Astrocyte (in vitro differentiated cells and primary cell): Measurements from ENCODE around the gene FOXJ3. TPM values are rescaled to one million over a fixed set of nuclear protein-coding genes. Genes with fewer than 3 reads are reported as not detected.

Experiments used
- DNase-seq: peaks from one replicate; pipeline ENCODE4 v3.0.0-alpha.2; 2010; ENCODE audit warnings: low read depth
- FAIRE-seq: peaks from 2 replicates; lab custom pipeline; 2011; peaks lifted over from hg19 to GRCh38; lab: Jason Lieb, UNC
- H2AFZ ChIP-seq: 2 replicates; pipeline ENCODE4 v1.6.0; 2012; ENCODE audit warnings: low read depth, low read length, inconsistent platforms
- H3K27ac ChIP-seq: 2 replicates; pipeline ENCODE4 v1.5.1; 2011; ENCODE audit warnings: low read depth, low read length, inconsistent platforms
- H3K27me3 ChIP-seq: 2 replicates; pipeline ENCODE4 v1.6.0; 2011; ENCODE audit warnings: low read length, inconsistent platforms; ENCODE audit not compliant: insufficient read depth
- H3K36me3 ChIP-seq: 2 replicates; pipeline ENCODE4 v1.5.1; 2011; ENCODE audit warnings: low read length, inconsistent platforms; ENCODE audit not compliant: insufficient read depth
- H3K4me1 ChIP-seq: 2 replicates; pipeline ENCODE4 v1.5.1; 2011; ENCODE audit warnings: low read length, inconsistent platforms; ENCODE audit not compliant: insufficient read depth
- H3K4me2 ChIP-seq: 2 replicates; pipeline ENCODE4 v1.6.0; 2012; ENCODE audit warnings: low read length, inconsistent platforms
- H3K4me3 ChIP-seq: 2 replicates; pipeline ENCODE4 v1.5.1; 2011; ENCODE audit warnings: low read depth, mild to moderate bottlenecking, low read length, inconsistent platforms; ENCODE audit not compliant: insufficient read depth
- H3K79me2 ChIP-seq: 2 replicates; pipeline ENCODE4 v1.6.0; 2012; ENCODE audit warnings: mild to moderate bottlenecking, low read length, inconsistent platforms; ENCODE audit not compliant: insufficient read depth
- H3K9ac ChIP-seq: 2 replicates; pipeline ENCODE4 v1.6.0; 2012; ENCODE audit warnings: mild to moderate bottlenecking, low read length, inconsistent platforms
- H3K9me3 ChIP-seq: 2 replicates; pipeline ENCODE4 v1.5.1; 2012; ENCODE audit warnings: low read depth, mild to moderate bottlenecking, low read length, inconsistent platforms; ENCODE audit not compliant: insufficient read depth
- H4K20me1 ChIP-seq: 2 replicates; pipeline ENCODE4 v1.6.0; 2012; ENCODE audit warnings: low read length, inconsistent platforms; ENCODE audit not compliant: insufficient read depth
- H3K27ac Mint-ChIP-seq: one replicate; pipeline ENCODE4 v1.8.0; 2021; ENCODE audit warnings: mild to moderate bottlenecking, mixed read lengths; ENCODE audit not compliant: unreplicated experiment
- H3K27me3 Mint-ChIP-seq: one replicate; pipeline ENCODE4 v1.8.0; 2021; ENCODE audit warnings: low read depth, mixed read lengths; ENCODE audit not compliant: unreplicated experiment
- H3K36me3 Mint-ChIP-seq: one replicate; pipeline ENCODE4 v1.8.0; 2021; ENCODE audit warnings: low read depth, mixed read lengths; ENCODE audit not compliant: unreplicated experiment
- H3K4me1 Mint-ChIP-seq: one replicate; pipeline ENCODE4 v1.8.0; 2021; ENCODE audit warnings: low read depth, mixed read lengths; ENCODE audit not compliant: unreplicated experiment
- H3K4me3 Mint-ChIP-seq: one replicate; pipeline ENCODE4 v1.8.0; 2021; ENCODE audit warnings: mild to moderate bottlenecking, moderate library complexity, mixed read lengths; ENCODE audit not compliant: unreplicated experiment
- H3K9me3 Mint-ChIP-seq: one replicate; pipeline ENCODE4 v1.8.0; 2021; ENCODE audit warnings: mild to moderate bottlenecking, mixed read lengths; ENCODE audit not compliant: unreplicated experiment
- EZH2 ChIP-seq: IDR thresholded peaks from 2 replicates; pipeline ENCODE4 v1.6.1; 2012; ENCODE audit warnings: mild to moderate bottlenecking, low read length, inconsistent platforms; ENCODE audit not compliant: insufficient read depth
- total RNA-seq: library from RNA; stranded (reverse); gene quantifications from 2 replicates; pipeline ENCODE4 v1.2.1, GENCODE V29; 2021
- TF ChIP-seq, protein P1 (sequence below): IDR thresholded peaks from 2 replicates; pipeline ENCODE4 v1.5.1; 2011; ENCODE audit warnings: low read depth, mild to moderate bottlenecking, inconsistent platforms, low read length, moderate library complexity; ENCODE audit not compliant: insufficient read depth

The FOXJ3 gene
- total RNA-seq, 1 donor from 2014 or later = 41.9 TPM

DNA sequence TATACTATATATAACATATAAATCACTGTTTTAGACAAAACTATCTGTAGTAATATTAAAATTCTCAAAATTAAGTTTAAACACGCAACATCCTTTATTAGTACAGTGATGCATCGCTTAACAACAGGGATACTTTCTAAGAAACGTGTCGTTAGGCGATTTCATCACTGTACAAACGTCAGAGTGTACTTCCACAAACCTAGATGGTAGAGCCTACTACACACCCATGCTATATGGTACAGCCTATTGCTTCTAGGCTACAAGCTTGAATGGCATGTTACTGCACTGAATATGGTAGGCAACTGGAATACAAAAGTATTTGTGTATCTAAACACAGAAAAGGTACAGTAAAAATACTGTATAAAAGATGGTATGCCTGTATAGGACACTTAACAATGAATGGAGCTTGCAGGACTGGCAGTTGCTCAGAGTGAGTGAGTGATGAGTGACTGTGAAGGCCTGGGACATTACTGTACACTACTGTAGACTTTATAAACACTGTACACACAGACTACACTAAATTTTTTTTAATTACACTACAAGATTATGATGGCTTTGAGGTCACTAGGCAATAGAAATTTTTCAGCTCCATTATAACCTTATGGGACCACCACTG is 10.5 kb downstream of the FOXJ3 start:
- peaks cover 92% of the 10 kb centered on the region for H4K20me1 ChIP-seq
- H3K27ac Mint-ChIP-seq = no peak overlapping the region

GRCh38 chr1:42323551-42323950 is 11.5 kb downstream of the FOXJ3 start:
- Histone ChIP-seq H3K27ac (no peak overlapping the region), H3K4me1 (peaks cover 16% of the 10 kb centered on the region), H3K79me2 (peaks cover 96% of the 10 kb centered on the region), H3K36me3 (no peaks in the 10 kb centered on the region), H3K4me2 (no peak overlapping the region), H4K20me1 (peaks cover 92% of the 10 kb centered on the region), H2AFZ (no peak overlapping the region), H3K27me3 (no peaks in the 10 kb centered on the region), H3K9ac (no peak overlapping the region), H3K4me3 (no peak overlapping the region), H3K9me3 (no peaks in the 10 kb centered on the region)
- Mint-ChIP-seq H3K27me3 (no peaks in the 10 kb centered on the region), H3K27ac (no peak overlapping the region), H3K4me1 (peaks cover 33% of the 10 kb centered on the region), H3K4me3 (no peak overlapping the region), H3K9me3 (no peaks in the 10 kb centered on the region), H3K36me3 (peaks cover 2% of the 10 kb centered on the region)
- DNase-seq (no peak), FAIRE-seq (no peak)
- TF ChIP-seq, protein P1, sequence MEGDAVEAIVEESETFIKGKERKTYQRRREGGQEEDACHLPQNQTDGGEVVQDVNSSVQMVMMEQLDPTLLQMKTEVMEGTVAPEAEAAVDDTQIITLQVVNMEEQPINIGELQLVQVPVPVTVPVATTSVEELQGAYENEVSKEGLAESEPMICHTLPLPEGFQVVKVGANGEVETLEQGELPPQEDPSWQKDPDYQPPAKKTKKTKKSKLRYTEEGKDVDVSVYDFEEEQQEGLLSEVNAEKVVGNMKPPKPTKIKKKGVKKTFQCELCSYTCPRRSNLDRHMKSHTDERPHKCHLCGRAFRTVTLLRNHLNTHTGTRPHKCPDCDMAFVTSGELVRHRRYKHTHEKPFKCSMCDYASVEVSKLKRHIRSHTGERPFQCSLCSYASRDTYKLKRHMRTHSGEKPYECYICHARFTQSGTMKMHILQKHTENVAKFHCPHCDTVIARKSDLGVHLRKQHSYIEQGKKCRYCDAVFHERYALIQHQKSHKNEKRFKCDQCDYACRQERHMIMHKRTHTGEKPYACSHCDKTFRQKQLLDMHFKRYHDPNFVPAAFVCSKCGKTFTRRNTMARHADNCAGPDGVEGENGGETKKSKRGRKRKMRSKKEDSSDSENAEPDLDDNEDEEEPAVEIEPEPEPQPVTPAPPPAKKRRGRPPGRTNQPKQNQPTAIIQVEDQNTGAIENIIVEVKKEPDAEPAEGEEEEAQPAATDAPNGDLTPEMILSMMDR = no peak

More for the DNA sequence above, 10.5 kb downstream of the FOXJ3 start:
- Histone ChIP-seq H2AFZ (no peak overlapping the region), H3K27ac (no peak overlapping the region), H3K9me3 (no peaks in the 10 kb centered on the region), H3K4me2 (no peak overlapping the region), H3K27me3 (no peaks in the 10 kb centered on the region), H3K9ac (no peak overlapping the region), H3K4me1 (peaks cover 12% of the 10 kb centered on the region), H3K4me3 (no peak overlapping the region), H3K36me3 (no peaks in the 10 kb centered on the region), H3K79me2 (peaks cover 96% of the 10 kb centered on the region)
- Mint-ChIP-seq H3K4me1 (peaks cover 29% of the 10 kb centered on the region), H3K9me3 (no peaks in the 10 kb centered on the region), H3K4me3 (no peak overlapping the region), H3K36me3 (peaks cover 2% of the 10 kb centered on the region), H3K27me3 (no peaks in the 10 kb centered on the region)
- FAIRE-seq (no peak), DNase-seq (no peak)
- TF ChIP-seq, protein P1 = no peak
- no peak for TF ChIP-seq EZH2

GRCh38 chr1:42322577-42322976 is 12.5 kb downstream of the FOXJ3 start:
- H3K27me3 Mint-ChIP-seq = no peaks in the 10 kb centered on the region
- H4K20me1 ChIP-seq = peaks cover 90% of the 10 kb centered on the region
- peaks cover 35% of the 10 kb centered on the region for H3K4me1 Mint-ChIP-seq
- H3K4me1 ChIP-seq = peaks cover 16% of the 10 kb centered on the region
- no peak for FAIRE-seq
- H3K9ac ChIP-seq = no peak overlapping the region
- H3K36me3 ChIP-seq = no peaks in the 10 kb centered on the region
- no peaks in the 10 kb centered on the region for H3K9me3 ChIP-seq
- no peak overlapping the region for H3K27ac Mint-ChIP-seq
- no peak overlapping the region for H3K27ac ChIP-seq
- no peak overlapping the region for H3K4me3 ChIP-seq
- H3K4me3 Mint-ChIP-seq = no peak overlapping the region
- no peak overlapping the region for H3K4me2 ChIP-seq
- TF ChIP-seq EZH2 = no peak
- TF ChIP-seq, protein P1 = no peak
- H3K79me2 ChIP-seq = peaks cover 96% of the 10 kb centered on the region
- no peaks in the 10 kb centered on the region for H3K27me3 ChIP-seq
- no peaks in the 10 kb centered on the region for H3K9me3 Mint-ChIP-seq
- no peak overlapping the region for H2AFZ ChIP-seq
- peak; percentile 51 for DNase-seq
- H3K36me3 Mint-ChIP-seq = peaks cover 2% of the 10 kb centered on the region
